CMK (cell line): ENCODE measurements around the gene TTLL7.

Experiments
- DNase-seq: peaks from one replicate; pipeline ENCODE4 v3.0.0-alpha.2; 2010; ENCODE audit warnings: low read depth

TTLL7 gene

GRCh38 chr1:83998498-83999315, at the start of gene TTLL7:
TTLL7 (minus strand) TSS chr1:83999132; CDS start chr1:83952211, 46,921 bp downstream.
- peak; percentile 49 for DNase-seq

GRCh38 chr1:84042461-84042860, 43.5 kb upstream of the TTLL7 start:
- DNase-seq, result no peak

- no peak for DNase-seq
These were observed 39.1 kb upstream of the TTLL7 start for GRCh38 chr1:84037758-84038611.

GRCh38 chr1:84031802-84032327, 32.9 kb upstream of the TTLL7 start:
- DNase-seq, result no peak

GRCh38 chr1:84027368-84027767, 28.4 kb upstream of the TTLL7 start:
- no peak for DNase-seq

GRCh38 chr1:84025966-84026365, 27.0 kb upstream of the TTLL7 start:
- no peak for DNase-seq

- no peak for DNase-seq
These were observed 22.9 kb upstream of the TTLL7 start for GRCh38 chr1:84021822-84022221.

GRCh38 chr1:84020151-84020550, 21.2 kb upstream of the TTLL7 start:
- DNase-seq, result no peak

- DNase-seq, result no peak
These were observed 20.3 kb upstream of the TTLL7 start for GRCh38 chr1:84019217-84019616.

- no peak for DNase-seq
These were observed 14.8 kb upstream of the TTLL7 start for GRCh38 chr1:84013708-84014107.

- DNase-seq, result no peak
These were observed 13.1 kb upstream of the TTLL7 start for GRCh38 chr1:84012018-84012417.

- no peak for DNase-seq
These were observed 11.2 kb upstream of the TTLL7 start for GRCh38 chr1:84010136-84010535.

GRCh38 chr1:84008631-84009030, 9.7 kb upstream of the TTLL7 start:
- DNase-seq, result no peak

GRCh38 chr1:84006591-84006990, 7.7 kb upstream of the TTLL7 start:
- DNase-seq, result no peak

- DNase-seq, result no peak
These were observed 2.6 kb upstream of the TTLL7 start for GRCh38 chr1:84001501-84001900.

GRCh38 chr1:84000954-84001495, 2.1 kb upstream of the TTLL7 start:
- DNase-seq, result no peak

- DNase-seq, result no peak
These were observed 1.4 kb upstream of the TTLL7 start for GRCh38 chr1:84000196-84000885.

- DNase-seq, result peak; percentile 45
These were observed 436 bp upstream of the TTLL7 start for GRCh38 chr1:83999316-83999819.

- no peak for DNase-seq
These were observed 781 bp downstream of the TTLL7 start for GRCh38 chr1:83998205-83998497.

- DNase-seq, result no peak
These were observed 1.3 kb downstream of the TTLL7 start for GRCh38 chr1:83997631-83998030.

- DNase-seq, result no peak
These were observed 2.3 kb downstream of the TTLL7 start for GRCh38 chr1:83996621-83997020.

GRCh38 chr1:83996191-83996590, 2.7 kb downstream of the TTLL7 start:
- no peak for DNase-seq
